Measurements from ENCODE around the gene CCM2. TPM values are rescaled to one million over a fixed set of nuclear protein-coding genes. Genes with fewer than 3 reads are reported as not detected.

Gene CCM2
- total RNA-seq, 2 donors from 2014 or later = 30.0 to 83.6 TPM

GRCh38 chr7:45080958-45081669, 81.1 kb downstream of the CCM2 start:
- Histone ChIP-seq H3K4me1 (replicated peaks) (no peaks in the 10 kb centered on the region), H3K27me3 (replicated peaks; ENCODE audit: insufficient read depth) (no peaks in the 10 kb centered on the region), H3K36me3 (no peaks in the 10 kb centered on the region), H3K9me3 (no peaks in the 10 kb centered on the region), H3K4me3 (no peak overlapping the region), H3K27ac (no peak overlapping the region)
- intact Hi-C loops (cut with DNase I) = no loop called here
- TF ChIP-seq POLR2A (IDR thresholded peaks at IDR 0.05) = no peak
- no peak for TF ChIP-seq POLR2AphosphoS5 (IDR thresholded peaks at IDR 0.05)
- no peak for TF ChIP-seq CTCF (IDR thresholded peaks at IDR 0.05)
- 92% methylated on average over 13 of the region's 14 CpGs for WGBS
- DNase-seq (ENCODE audit: low spot score) = no peak

DNA sequence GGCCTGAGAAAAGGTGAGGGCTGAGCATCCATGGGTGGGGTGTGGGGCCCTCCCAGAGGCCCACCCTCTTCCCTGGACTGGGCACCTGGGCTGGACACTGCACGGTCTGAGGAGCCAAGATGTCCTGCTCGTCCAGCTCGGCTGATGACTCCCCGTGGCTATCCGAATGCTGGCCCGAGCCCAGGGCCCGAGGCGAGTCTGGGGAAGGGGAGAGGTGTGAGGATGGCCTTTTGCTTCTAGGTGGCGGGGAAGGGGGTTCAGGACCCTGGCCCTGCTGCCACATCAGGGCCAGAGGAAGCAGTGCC, 81.6 kb downstream of the CCM2 start:
- Histone ChIP-seq H3K9me3 (no peaks in the 10 kb centered on the region), H3K27ac (no peak overlapping the region), H3K27me3 (replicated peaks; ENCODE audit: insufficient read depth) (no peaks in the 10 kb centered on the region), H3K36me3 (no peaks in the 10 kb centered on the region), H3K4me3 (no peak overlapping the region), H3K4me1 (replicated peaks) (no peaks in the 10 kb centered on the region)
- DNase-seq (ENCODE audit: low spot score) = no peak
- intact Hi-C loops (cut with DNase I) = no loop called here
- TF ChIP-seq POLR2A (IDR thresholded peaks at IDR 0.05) (no peak), CTCF (IDR thresholded peaks at IDR 0.05) (no peak), POLR2AphosphoS5 (IDR thresholded peaks at IDR 0.05) (no peak)
- WGBS = 86% methylated on average over 9 of the region's 9 CpGs

- Histone ChIP-seq H3K4me1 (replicated peaks) (no peaks in the 10 kb centered on the region), H3K36me3 (no peaks in the 10 kb centered on the region), H3K4me3 (no peak overlapping the region), H3K27me3 (replicated peaks; ENCODE audit: insufficient read depth) (no peaks in the 10 kb centered on the region), H3K9me3 (no peaks in the 10 kb centered on the region), H3K27ac (no peak overlapping the region)
- intact Hi-C loops (cut with DNase I) = no loop called here
- 82% methylated on average over 11 of the region's 18 CpGs for WGBS
- TF ChIP-seq POLR2A (IDR thresholded peaks at IDR 0.05) (no peak), CTCF (IDR thresholded peaks at IDR 0.05) (no peak), POLR2AphosphoS5 (IDR thresholded peaks at IDR 0.05) (no peak)
- DNase-seq (ENCODE audit: low spot score) = no peak
Observed at GRCh38 chr7:45082031-45082830, 82.2 kb downstream of the CCM2 start.

- intact Hi-C loops (cut with DNase I) = no loop called here
- 81% methylated on average over 10 of the region's 10 CpGs for WGBS
- H3K27ac ChIP-seq = no peak overlapping the region
Observed at GRCh38 chr7:45082831-45083331, 82.9 kb downstream of the CCM2 start.

More at GRCh38 chr7:45082831-45083331, 82.9 kb downstream of the CCM2 start:
- TF ChIP-seq POLR2A (IDR thresholded peaks at IDR 0.05) (no peak), CTCF (IDR thresholded peaks at IDR 0.05) (no peak), POLR2AphosphoS5 (IDR thresholded peaks at IDR 0.05) (no peak)
- DNase-seq (ENCODE audit: low spot score) = no peak
- no peaks in the 10 kb centered on the region for H3K9me3 ChIP-seq
- H3K27me3 ChIP-seq (replicated peaks; ENCODE audit: insufficient read depth) = no peaks in the 10 kb centered on the region
- H3K36me3 ChIP-seq = no peaks in the 10 kb centered on the region
- H3K4me1 ChIP-seq (replicated peaks) = no peaks in the 10 kb centered on the region
- H3K4me3 ChIP-seq = no peak overlapping the region

Data from prostate gland (tissue), 2 donors.